Keratinocyte (primary cell): ENCODE results near the gene KDR.

Experiments used
- CTCF ChIP-seq, 3 experiments: IDR thresholded peaks in 1 of 3; conservative IDR thresholded peaks in 1 of 3; optimal IDR thresholded peaks in 1 of 3; 2 replicates in 2 of 3; 3 replicates in 1 of 3; pipeline versions ENCODE3 to v1.5.1; 2011; ENCODE audit warnings: low read length in 3 of 3, mild to moderate bottlenecking in 3 of 3, moderate library complexity in 2 of 3, control low read depth in 1 of 3, inconsistent platforms in 1 of 3; ENCODE audit not compliant: insufficient read depth in 2 of 3; ENCODE audit errors: extremely low read depth in 1 of 3
- EZH2 ChIP-seq: IDR thresholded peaks from one replicate; pipeline ENCODE4 v1.6.1; 2012; ENCODE audit warnings: inconsistent platforms, mild to moderate bottlenecking, low read length, moderate library complexity

DNA sequence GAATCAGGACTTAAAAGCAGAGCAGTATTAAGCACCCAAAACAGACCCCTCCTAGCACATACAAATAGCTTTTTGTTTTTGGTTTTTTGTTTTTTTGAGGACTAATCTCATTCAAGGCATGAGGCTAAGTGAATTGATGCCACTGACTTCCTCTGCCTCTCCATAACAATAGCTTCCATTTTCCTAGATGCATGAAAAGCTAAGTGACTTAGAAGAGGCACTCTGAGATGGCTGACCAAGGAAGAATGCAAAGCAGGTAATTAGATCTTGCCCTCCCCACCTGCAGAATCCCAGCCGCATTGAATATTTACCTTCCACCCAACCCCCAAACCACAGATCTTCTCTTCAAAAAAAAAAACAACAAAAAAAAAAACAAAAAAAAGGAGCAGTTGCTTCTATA is 7.4 kb upstream of the KDR start:
- TF ChIP-seq CTCF (optimal IDR thresholded peaks at IDR 0.05 in 1 of 3, IDR thresholded peaks at IDR 0.05 in 1 of 3, conservative IDR thresholded peaks at IDR 0.05 in 1 of 3; ENCODE audit: extremely low read depth in 1 of 3, insufficient read depth in 2 of 3, low read length in 3 of 3): no peak
- TF ChIP-seq EZH2: no peak
